Cardiac muscle cell (in vitro differentiated cells and primary cell): Measurements from ENCODE around the gene RB1. TPM values are rescaled to one million over a fixed set of nuclear protein-coding genes. Genes with fewer than 3 reads are reported as not detected.
A peak's percentile ranks its signal among the peaks of the same experiment; 100 is the strongest.

ENCODE experiments used
- DNase-seq, 2 donors: peaks; one replicate each; pipeline versions ENCODE4 v3.0.0 to v3.0.0-alpha.2; 2010 to 2017; ENCODE audit warnings: low read depth in 1 of 2, low spot score in 1 of 2
- H3K27ac ChIP-seq: fragments of 200-600 bp; sonication (generic); 2 replicates; pipeline ENCODE4 v1.5.1; 2016
- H3K27me3 ChIP-seq: fragments of 200-600 bp; sonication (generic); 2 replicates; pipeline ENCODE4 v1.6.0; 2016; ENCODE audit warnings: control low read depth
- H3K36me3 ChIP-seq: fragments of 200-600 bp; sonication (generic); 2 replicates; pipeline ENCODE4 v1.5.1; 2016; ENCODE audit warnings: control low read depth
- H3K4me1 ChIP-seq: fragments of 200-600 bp; sonication (generic); 2 replicates; pipeline ENCODE4 v1.8.1; 2017; ENCODE audit warnings: low read depth, mild to moderate bottlenecking, mixed run types
- H3K4me3 ChIP-seq: fragments of 200-600 bp; sonication (generic); 2 replicates; pipeline ENCODE4 v1.5.1; 2016; ENCODE audit warnings: mild to moderate bottlenecking
- H3K9me3 ChIP-seq: fragments of 200-600 bp; sonication (generic); 2 replicates; pipeline ENCODE4 v1.5.1; 2017; ENCODE audit warnings: low read depth, mild to moderate bottlenecking, control low read depth
- polyA plus RNA-seq: library from polyadenylated mRNA; unstranded; fragments of >200 nt; fragmentation: Nextera tagmentation; extraction: Ambion mirVana; gene quantifications from 2 replicates; pipeline ENCODE4 v1.2.1, GENCODE V29; 2016
- total RNA-seq: library from RNA; depleted of rRNA; stranded (reverse); fragments of >200 nt; gene quantifications from 2 replicates; pipeline ENCODE4 v1.2.3, GENCODE V29; 2016
- TF ChIP-seq, protein P1 (sequence below): IDR thresholded peaks from 2 replicates; pipeline ENCODE4 v1.5.1; 2012; ENCODE audit warnings: low read depth, mild to moderate bottlenecking, low read length

RB1 gene
- total and polyA plus RNA-seq, 2 experiments from 2014 or later = 23.0 to 23.6 TPM

GRCh38 chr13:48405875-48406274, 102.3 kb downstream of the RB1 start:
- Histone ChIP-seq H3K36me3 (no peaks in the 10 kb centered on the region), H3K4me3 (no peak overlapping the region), H3K9me3 (no peaks in the 10 kb centered on the region), H3K4me1 (no peaks in the 10 kb centered on the region), H3K27me3 (no peaks in the 10 kb centered on the region), H3K27ac (no peak overlapping the region)
- DNase-seq = no peak
- TF ChIP-seq, protein P1, sequence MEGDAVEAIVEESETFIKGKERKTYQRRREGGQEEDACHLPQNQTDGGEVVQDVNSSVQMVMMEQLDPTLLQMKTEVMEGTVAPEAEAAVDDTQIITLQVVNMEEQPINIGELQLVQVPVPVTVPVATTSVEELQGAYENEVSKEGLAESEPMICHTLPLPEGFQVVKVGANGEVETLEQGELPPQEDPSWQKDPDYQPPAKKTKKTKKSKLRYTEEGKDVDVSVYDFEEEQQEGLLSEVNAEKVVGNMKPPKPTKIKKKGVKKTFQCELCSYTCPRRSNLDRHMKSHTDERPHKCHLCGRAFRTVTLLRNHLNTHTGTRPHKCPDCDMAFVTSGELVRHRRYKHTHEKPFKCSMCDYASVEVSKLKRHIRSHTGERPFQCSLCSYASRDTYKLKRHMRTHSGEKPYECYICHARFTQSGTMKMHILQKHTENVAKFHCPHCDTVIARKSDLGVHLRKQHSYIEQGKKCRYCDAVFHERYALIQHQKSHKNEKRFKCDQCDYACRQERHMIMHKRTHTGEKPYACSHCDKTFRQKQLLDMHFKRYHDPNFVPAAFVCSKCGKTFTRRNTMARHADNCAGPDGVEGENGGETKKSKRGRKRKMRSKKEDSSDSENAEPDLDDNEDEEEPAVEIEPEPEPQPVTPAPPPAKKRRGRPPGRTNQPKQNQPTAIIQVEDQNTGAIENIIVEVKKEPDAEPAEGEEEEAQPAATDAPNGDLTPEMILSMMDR = no peak

- TF ChIP-seq, protein P1 = no peak
- no peak overlapping the region for H3K4me3 ChIP-seq
- no peaks in the 10 kb centered on the region for H3K9me3 ChIP-seq
- H3K27me3 ChIP-seq = no peaks in the 10 kb centered on the region
- no peaks in the 10 kb centered on the region for H3K36me3 ChIP-seq
- H3K4me1 ChIP-seq = peaks cover 7% of the 10 kb centered on the region
- no peak for DNase-seq
- H3K27ac ChIP-seq = no peak overlapping the region
These were observed 106.6 kb downstream of the RB1 start for GRCh38 chr13:48410199-48410598.

GRCh38 chr13:48411147-48411794, 107.7 kb downstream of the RB1 start:
- peak in 1 of 2 donors; percentile 8 for DNase-seq
- Histone ChIP-seq H3K27me3 (no peaks in the 10 kb centered on the region), H3K4me3 (peak overlapping the region; percentile 10), H3K9me3 (no peaks in the 10 kb centered on the region), H3K36me3 (no peaks in the 10 kb centered on the region), H3K27ac (no peak overlapping the region), H3K4me1 (peaks cover 7% of the 10 kb centered on the region)
- TF ChIP-seq, protein P1 = no peak

DNA sequence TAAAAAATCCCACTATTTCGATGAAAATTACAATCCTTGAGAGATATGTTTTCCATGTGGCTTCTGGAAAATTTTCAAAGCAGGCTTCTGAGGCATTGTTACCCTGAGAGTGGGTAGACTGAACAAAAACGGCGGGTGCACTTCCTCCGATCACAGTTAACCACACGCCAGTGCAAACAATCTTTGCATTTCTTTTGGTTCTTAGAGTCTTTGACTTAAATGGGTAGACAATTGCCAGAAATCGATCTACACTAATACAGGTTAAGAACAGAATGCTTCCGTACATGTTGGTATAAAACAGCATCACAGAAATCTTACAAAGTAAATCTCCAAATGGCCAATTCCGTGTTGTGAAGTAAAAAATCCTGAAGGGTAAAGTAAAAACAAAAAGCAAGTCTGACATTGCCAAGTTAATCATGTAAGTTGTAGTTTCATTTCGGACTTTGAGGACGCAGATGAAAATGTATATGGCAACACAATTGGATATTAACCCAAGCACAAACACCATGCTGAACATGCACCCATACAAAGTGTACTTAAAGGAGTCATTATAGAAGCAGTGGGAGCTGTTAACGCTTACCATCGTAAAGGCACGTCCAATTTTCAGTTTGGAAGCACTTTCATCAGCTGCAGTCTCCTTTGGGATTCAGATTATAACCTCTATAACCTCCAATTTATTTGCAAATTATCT, 108.4 kb downstream of the RB1 start:
- Histone ChIP-seq H3K9me3 (no peaks in the 10 kb centered on the region), H3K27ac (no peak overlapping the region), H3K27me3 (no peaks in the 10 kb centered on the region), H3K4me1 (peaks cover 7% of the 10 kb centered on the region), H3K36me3 (no peaks in the 10 kb centered on the region), H3K4me3 (peak overlapping the region; percentile 10)
- TF ChIP-seq, protein P1 = no peak
- peak in 1 of 2 donors; percentile 44 for DNase-seq

DNA sequence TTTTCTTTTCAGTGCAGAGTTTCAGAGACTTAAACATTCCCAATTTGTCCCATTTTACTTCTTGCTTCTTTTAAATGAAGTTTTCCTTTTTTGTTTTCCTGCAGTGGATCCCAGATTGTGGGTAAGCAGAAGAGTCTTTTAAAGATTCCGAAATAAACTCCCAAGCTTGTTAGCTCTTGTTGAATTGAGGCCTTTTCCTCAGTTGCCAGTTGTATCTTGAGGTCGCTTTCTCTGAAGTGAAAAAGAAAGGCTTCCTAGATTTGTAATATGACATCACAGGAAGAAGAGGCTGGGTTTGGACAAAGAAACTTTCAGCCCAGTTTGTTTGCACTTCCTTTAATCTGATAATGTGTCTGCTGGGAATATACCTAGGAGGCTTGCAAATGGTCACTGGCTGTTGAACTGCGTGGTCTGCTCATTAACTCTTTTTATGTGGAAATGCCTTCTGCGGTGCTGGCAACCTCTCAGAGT, 109.4 kb downstream of the RB1 start, which contains the start of gene LPAR6:
Gene LPAR6, minus strand, starts transcription at position 233 of the 471 bp plus-strand sequence. CDS start 690 bp downstream, outside the sequence.
- Histone ChIP-seq H3K9me3 (no peaks in the 10 kb centered on the region), H3K4me1 (peaks cover 7% of the 10 kb centered on the region), H3K27me3 (no peaks in the 10 kb centered on the region), H3K27ac (no peak within 1 kb of the TSS), H3K4me3 (peak within 1 kb of the TSS; percentile 10), H3K36me3 (no peaks in the 10 kb centered on the region)
- peak in 1 of 2 donors; percentile 87 for DNase-seq
- TF ChIP-seq, protein P1 = no peak
